GM23338 (cell line): ENCODE data around the gene HSCB. TPM values are rescaled to one million over a fixed set of nuclear protein-coding genes. Genes with fewer than 3 reads are reported as not detected.

ENCODE experiments used
- ATAC-seq: fragments of 200-7000 bp; cut with Tn5 transposase; 3 replicates; pipeline ENCODE4 v1.9.1; 2020
- DNase-seq: peaks from one replicate; pipeline ENCODE4 v3.0.0-alpha.2; 2015; ENCODE audit warnings: low spot score
- H2AFZ ChIP-seq: fragments of 200-600 bp; sonication (generic); 2 replicates; pipeline ENCODE4 v1.8.0; 2016; ENCODE audit warnings: antibody characterized with exemption, mild to moderate bottlenecking, moderate library complexity
- H3F3A ChIP-seq: fragments of 200-600 bp; sonication (generic); replicated peaks from 2 replicates; pipeline ENCODE4 v1.8.0; 2017; ENCODE audit warnings: antibody characterized with exemption, mixed run types, low read depth
- H3K27ac ChIP-seq: fragments of 200-600 bp; sonication (generic); 2 replicates; pipeline ENCODE4 v1.6.1; 2016; ENCODE audit warnings: low read depth
- H3K27me3 ChIP-seq: fragments of 200-600 bp; sonication (generic); 2 replicates; pipeline ENCODE4 v1.8.0; 2016; ENCODE audit warnings: mild to moderate bottlenecking, mixed run types, moderate library complexity; ENCODE audit not compliant: insufficient read depth
- H3K36me3 ChIP-seq: fragments of 200-600 bp; sonication (generic); 2 replicates; pipeline ENCODE4 v1.8.0; 2016; ENCODE audit warnings: mild to moderate bottlenecking; ENCODE audit not compliant: insufficient read depth
- H3K4me1 ChIP-seq: fragments of 200-600 bp; sonication (generic); 2 replicates; pipeline ENCODE4 v1.8.0; 2016; ENCODE audit warnings: mild to moderate bottlenecking, moderate library complexity; ENCODE audit not compliant: insufficient read depth
- H3K4me2 ChIP-seq: fragments of 200-600 bp; sonication (generic); 2 replicates; pipeline ENCODE4 v1.7.1; 2017; ENCODE audit warnings: mixed run types
- H3K4me3 ChIP-seq: fragments of 200-600 bp; sonication (generic); 2 replicates; pipeline ENCODE4 v1.6.1; 2016; ENCODE audit warnings: mixed run types
- H3K79me2 ChIP-seq: fragments of 200-600 bp; sonication (generic); replicated peaks from 2 replicates; pipeline ENCODE4 v1.8.0; 2017; ENCODE audit warnings: mild to moderate bottlenecking; ENCODE audit not compliant: insufficient read depth
- H3K9me2 ChIP-seq: fragments of 200-600 bp; sonication (generic); 2 replicates; pipeline ENCODE4 v1.8.0; 2017; ENCODE audit not compliant: insufficient read depth
- H4K20me1 ChIP-seq: fragments of 200-600 bp; sonication (generic); replicated peaks from 2 replicates; pipeline ENCODE4 v1.8.0; 2017; ENCODE audit warnings: mild to moderate bottlenecking; ENCODE audit not compliant: insufficient read depth
- H3K27ac Mint-ChIP-seq: 2 replicates; pipeline ENCODE4 v1.8.0; 2020; ENCODE audit warnings: inconsistent platforms, mild to moderate bottlenecking, moderate library complexity, mixed read lengths
- H3K27me3 Mint-ChIP-seq: 3 replicates; pipeline ENCODE4 v1.8.0; 2022; ENCODE audit warnings: low read depth, mild to moderate bottlenecking, moderate library complexity, mixed read lengths, inconsistent platforms; ENCODE audit not compliant: insufficient read depth, poor library complexity
- H3K36me3 Mint-ChIP-seq: 3 replicates; pipeline ENCODE4 v1.8.0; 2021; ENCODE audit warnings: low read depth, mild to moderate bottlenecking, inconsistent platforms, moderate library complexity, mixed read lengths
- H3K4me1 Mint-ChIP-seq: 3 replicates; pipeline ENCODE4 v1.8.0; 2020; ENCODE audit warnings: mild to moderate bottlenecking, inconsistent platforms, mixed read lengths
- H3K4me3 Mint-ChIP-seq: 3 replicates; pipeline ENCODE4 v1.8.0; 2021; ENCODE audit warnings: moderate library complexity, mild to moderate bottlenecking, inconsistent platforms, mixed read lengths
- H3K9me3 Mint-ChIP-seq: 3 replicates; pipeline ENCODE4 v1.8.0; 2020; ENCODE audit warnings: moderate library complexity, mild to moderate bottlenecking, inconsistent platforms, mixed read lengths
- ETS1 ChIP-seq: IDR thresholded peaks from 2 replicates; pipeline ENCODE4 v1.6.1; 2016; ENCODE audit warnings: antibody characterized with exemption
- EZH2phosphoT487 ChIP-seq: fragments of 200-600 bp; sonication (generic); IDR thresholded peaks from one replicate; pipeline ENCODE4 v1.8.1; 2018; ENCODE audit warnings: antibody characterized with exemption; ENCODE audit not compliant: unreplicated experiment
- NANOG ChIP-seq: IDR thresholded peaks from 2 replicates; pipeline ENCODE4 v1.6.1; 2016; ENCODE audit warnings: antibody characterized with exemption, borderline replicate concordance
- POLR2AphosphoS5 ChIP-seq: IDR thresholded peaks from 2 replicates; pipeline ENCODE4 v1.6.1; 2016; ENCODE audit warnings: antibody characterized with exemption, low read depth
- REST ChIP-seq: IDR thresholded peaks from one replicate; pipeline ENCODE4 v1.6.1; 2018; ENCODE audit warnings: antibody characterized with exemption; ENCODE audit not compliant: unreplicated experiment
- ZNF331 ChIP-seq: fragments of 250-450 bp; sonication (Bioruptor Pico); IDR thresholded peaks from 2 replicates; pipeline ENCODE4 v1.5.0; 2020; ENCODE audit warnings: low read depth, mild to moderate bottlenecking, moderate library complexity
- ZNF462 ChIP-seq: fragments of 250-450 bp; sonication (Bioruptor Pico); IDR thresholded peaks from 2 replicates; pipeline ENCODE4 v1.5.0; 2020; ENCODE audit warnings: mild to moderate bottlenecking, moderate library complexity
- polyA plus RNA-seq: library from polyadenylated mRNA; unstranded; fragments of >200 nt; fragmentation: Nextera tagmentation; extraction: Ambion mirVana; gene quantifications from 2 replicates; pipeline ENCODE4 v1.2.1, GENCODE V29; 2016
- total RNA-seq: library from RNA; depleted of rRNA; stranded (reverse); fragments of >200 nt; shearing (Covaris generic); gene quantifications from 2 replicates; pipeline ENCODE4 v1.2.3, GENCODE V29; 2014

Gene HSCB
- total and polyA plus RNA-seq, 2 experiments from 2014 or later = 18.6 to 30.9 TPM

- Mint-ChIP-seq H3K4me1 (no peaks in the 10 kb centered on the region), H3K36me3 (peaks cover 54% of the 10 kb centered on the region), H3K9me3 (no peaks in the 10 kb centered on the region), H3K4me3 (no peak overlapping the region), H3K27ac (no peak overlapping the region), H3K27me3 (peaks cover 6% of the 10 kb centered on the region)
- H3K9me2 ChIP-seq = no peaks in the 10 kb centered on the region
- H3K27me3 ChIP-seq = no peaks in the 10 kb centered on the region
- peaks cover 10% of the 10 kb centered on the region for H4K20me1 ChIP-seq
- H3K4me2 ChIP-seq = no peak overlapping the region
- TF ChIP-seq REST (no peak), NANOG (no peak)
- H3K27ac ChIP-seq = no peak overlapping the region
- no peaks in the 10 kb centered on the region; the same call in 1 of the 2 replicates for H3K79me2 ChIP-seq
- no peak overlapping the region for H2AFZ ChIP-seq
- no peak overlapping the region for H3K4me3 ChIP-seq
- peaks cover 27% of the 10 kb centered on the region; the same call in 1 of the 2 replicates for H3K36me3 ChIP-seq
- DNase-seq = no peak
- H3K4me1 ChIP-seq = no peaks in the 10 kb centered on the region
- H3F3A ChIP-seq = peaks cover 23% of the 10 kb centered on the region
- ATAC-seq = no peak
Measured at GRCh38 chr22:28788601-28789000, 46.8 kb downstream of the HSCB start.

- Histone ChIP-seq H3K4me1 (no peaks in the 10 kb centered on the region), H3K79me2 (peaks cover 8% of the 10 kb centered on the region), H3K4me3 (no peak overlapping the region), H2AFZ (no peak overlapping the region), H3K27ac (no peak overlapping the region), H3K27me3 (no peaks in the 10 kb centered on the region), H3K36me3 (peaks cover 34% of the 10 kb centered on the region), H3K4me2 (no peak overlapping the region), H3F3A (peaks cover 46% of the 10 kb centered on the region), H3K9me2 (no peaks in the 10 kb centered on the region), H4K20me1 (peaks cover 30% of the 10 kb centered on the region)
- Mint-ChIP-seq H3K27ac (no peak overlapping the region), H3K9me3 (no peaks in the 10 kb centered on the region), H3K4me1 (no peaks in the 10 kb centered on the region), H3K27me3 (peaks cover 11% of the 10 kb centered on the region), H3K4me3 (no peak overlapping the region), H3K36me3 (peaks cover 54% of the 10 kb centered on the region)
- DNase-seq (no peak), ATAC-seq (no peak)
- no peak for TF ChIP-seq EZH2phosphoT487
- no peak for TF ChIP-seq ETS1
- TF ChIP-seq ZNF462 = no peak
- TF ChIP-seq POLR2AphosphoS5 = no peak
- no peak for TF ChIP-seq ZNF331 (CRISPR knock-in tag)
- TF ChIP-seq REST = no peak
Measured at GRCh38 chr22:28791124-28791523, 49.3 kb downstream of the HSCB start.
